IMR-90 (cell line): ENCODE results near the gene ADGRV1. TPM values are rescaled to one million over a fixed set of nuclear protein-coding genes. Genes with fewer than 3 reads are reported as not detected.

Experiments used
- ATAC-seq: fragments of 200-7000 bp; cut with Tn5 transposase; 2 replicates; pipeline ENCODE4 v1.9.1; 2020; ENCODE audit warnings: low read depth, mild to moderate bottlenecking, moderate library complexity
- BruUV-seq: library from RNA; stranded (reverse); fragments of 400-500 nt; replicated peaks from 2 replicates; lab custom pipeline; 2021; lab: Mats Ljungman, UMichigan
- CTCF ChIA-PET: fragments of 300-600 bp; formaldehyde crosslinking; extraction: SDS; loops from one replicate; lab custom pipeline; 2021; ENCODE audit warnings: antibody characterized with exemption; lab: Yijun Ruan, JAX
- POLR2A ChIA-PET: fragments of 300-600 bp; sonication (Branson Sonifier 250); formaldehyde crosslinking; loops from one replicate; lab custom pipeline; 2022; ENCODE audit warnings: antibody characterized with exemption; ENCODE audit not compliant: unreplicated experiment; lab: Charles Lee
- DNase-seq: peaks from one replicate; pipeline ENCODE4 v3.0.0; 2013
- H2AFZ ChIP-seq: replicated peaks from 2 replicates; pipeline ENCODE3; 2013; ENCODE audit warnings: low read length, mild to moderate bottlenecking; ENCODE audit not compliant: poor library complexity
- H2AK5ac ChIP-seq: 2 replicates; pipeline ENCODE4 v1.6.1; 2013; ENCODE audit warnings: low read depth, low read length, inconsistent platforms
- H2AK9ac ChIP-seq: replicated peaks from 2 replicates; pipeline ENCODE3; 2013; ENCODE audit warnings: mild to moderate bottlenecking, low read depth, low read length, moderate library complexity; ENCODE audit not compliant: poor library complexity
- H2BK120ac ChIP-seq: 2 replicates; pipeline ENCODE4 v1.6.1; 2013; ENCODE audit warnings: low read depth, low read length, inconsistent platforms
- H2BK15ac ChIP-seq: 3 replicates; pipeline ENCODE4 v1.6.1; 2013; ENCODE audit warnings: low read depth, low read length, inconsistent platforms
- H2BK20ac ChIP-seq: 2 replicates; pipeline ENCODE4 v1.6.1; 2013; ENCODE audit warnings: low read depth, mild to moderate bottlenecking, inconsistent platforms, low read length, moderate library complexity
- H2BK5ac ChIP-seq: 2 replicates; pipeline ENCODE4 v1.6.1; 2013; ENCODE audit warnings: mild to moderate bottlenecking, low read depth, low read length, inconsistent platforms; ENCODE audit not compliant: poor library complexity, severe bottlenecking
- H3K14ac ChIP-seq: replicated peaks from 2 replicates; pipeline ENCODE4 v1.6.1; 2013; ENCODE audit warnings: low read depth, low read length, inconsistent platforms
- H3K18ac ChIP-seq: 2 replicates; pipeline ENCODE4 v1.6.1; 2013; ENCODE audit warnings: low read depth, low read length, control low read depth
- H3K23ac ChIP-seq: 2 replicates; pipeline ENCODE4 v1.6.1; 2013; ENCODE audit warnings: low read depth, low read length, inconsistent platforms
- H3K27ac ChIP-seq: 2 replicates; pipeline ENCODE4 v1.5.1; 2013; ENCODE audit warnings: mild to moderate bottlenecking, control low read depth, low read length; ENCODE audit not compliant: insufficient read depth
- H3K27me3 ChIP-seq: 2 replicates; pipeline ENCODE4 v1.6.1; 2013; ENCODE audit warnings: low read length; ENCODE audit not compliant: control insufficient read depth, insufficient read depth
- H3K36me3 ChIP-seq: 2 replicates; pipeline ENCODE4 v1.6.1; 2013; ENCODE audit warnings: low read length, mixed read lengths; ENCODE audit not compliant: control insufficient read depth, insufficient read depth
- H3K4ac ChIP-seq: 2 replicates; pipeline ENCODE4 v1.6.1; 2013; ENCODE audit warnings: low read depth, low read length, inconsistent platforms
- H3K4me1 ChIP-seq: 2 replicates; pipeline ENCODE4 v1.6.1; 2013; ENCODE audit warnings: low read length, mixed read lengths; ENCODE audit not compliant: control insufficient read depth, insufficient read depth
- H3K4me2 ChIP-seq: 2 replicates; pipeline ENCODE4 v1.6.1; 2013; ENCODE audit warnings: low read depth, mild to moderate bottlenecking, control low read depth, low read length, moderate library complexity
- H3K4me3 ChIP-seq: 2 replicates; pipeline ENCODE4 v1.5.1; 2013; ENCODE audit warnings: low read depth, mild to moderate bottlenecking, control low read depth, low read length, moderate library complexity; ENCODE audit not compliant: insufficient read depth
- H3K56ac ChIP-seq: 2 replicates; pipeline ENCODE4 v1.6.1; 2013; ENCODE audit warnings: low read length, inconsistent platforms; ENCODE audit not compliant: insufficient read depth; ENCODE audit errors: extremely low read depth
- H3K79me1 ChIP-seq, 2 experiments: 2 replicates each; pipeline ENCODE4 v1.6.1; 2013; ENCODE audit warnings: low read length in 2 of 2, inconsistent platforms in 1 of 2, low read depth in 1 of 2
- H3K9ac ChIP-seq: 2 replicates; pipeline ENCODE4 v1.6.1; 2013; ENCODE audit warnings: low read depth, low read length, control low read depth
- H3K9me1 ChIP-seq: 2 replicates; pipeline ENCODE4 v1.6.1; 2013; ENCODE audit warnings: low read length, inconsistent platforms; ENCODE audit not compliant: insufficient read depth
- H3K9me3 ChIP-seq: 2 replicates; pipeline ENCODE4 v1.6.1; 2013; ENCODE audit warnings: low read length; ENCODE audit not compliant: control insufficient read depth, insufficient read depth
- H4K20me1 ChIP-seq: 2 replicates; pipeline ENCODE4 v1.6.1; 2013; ENCODE audit warnings: low read length, inconsistent platforms; ENCODE audit not compliant: insufficient read depth
- H4K5ac ChIP-seq: 2 replicates; pipeline ENCODE4 v1.6.1; 2013; ENCODE audit warnings: mild to moderate bottlenecking, low read depth, low read length, control low read depth
- H4K8ac ChIP-seq, 2 experiments: 2 replicates each; pipeline ENCODE4 v1.6.1; 2013; ENCODE audit warnings: low read depth in 2 of 2, low read length in 2 of 2, control low read depth in 1 of 2, inconsistent platforms in 1 of 2
- H4K91ac ChIP-seq: 2 replicates; pipeline ENCODE4 v1.6.1; 2013; ENCODE audit warnings: low read depth, low read length, inconsistent platforms; ENCODE audit not compliant: insufficient read depth
- MAZ ChIP-seq: IDR thresholded peaks from 2 replicates; pipeline ENCODE4 v1.6.1; 2012; ENCODE audit warnings: low read depth, mild to moderate bottlenecking, low read length, improper control_type of control experiment, moderate library complexity, borderline replicate concordance
- RFX5 ChIP-seq: IDR thresholded peaks from 2 replicates; pipeline ENCODE4 v1.8.0; 2012; ENCODE audit warnings: low read depth, mild to moderate bottlenecking, low read length, moderate library complexity
- WGBS, 2 experiments: methylation state at CpG; one replicate each; pipeline versions ENCODE4 v1.1.5 to v1.1.7; 2013; ENCODE audit warnings: missing lambda C conversion rate in 2 of 2; ENCODE audit not compliant: insufficient read length in 1 of 2; ENCODE audit errors: extremely low coverage in 2 of 2; 5-methylcytosine and 5-hydroxymethylcytosine counted together
- dilution Hi-C: fragments of 300-500 bp; cut with HindIII; formaldehyde crosslinking; loops from one replicate; pipeline ENCODE4 v1.14.3; 2018; ENCODE audit warnings: low sequenced_read_pairs; ENCODE audit not compliant: unreplicated experiment
- in situ Hi-C: fragments of 300-500 bp; cut with MboI; formaldehyde crosslinking; loops from 3 replicates; pipeline ENCODE4 v1.14.3; 2019; ENCODE audit warnings: low sequenced_read_pairs, inconsistent platforms, mixed read lengths
- intact Hi-C: fragments of 100-400 bp; cut with micrococcal nuclease; formaldehyde crosslinking; loops from 2 replicates; pipeline ENCODE4 v1.10.0; 2022
- polyA plus RNA-seq, 3 experiments: library from polyadenylated mRNA; depleted of rRNA; stranded (reverse); fragments of >200 nt; gene quantifications; 2 replicates each; pipeline ENCODE4 v1.2.3, GENCODE V29; 2012; ENCODE audit warnings: low replicate concordance in 1 of 3
- total RNA-seq: library from RNA; depleted of rRNA; stranded (reverse); fragments of >200 nt; gene quantifications from 2 replicates; pipeline ENCODE4 v1.2.3, GENCODE V29; 2012
- TF ChIP-seq, protein P1 (sequence below): conservative IDR thresholded peaks from 2 replicates; pipeline ENCODE4 v1.5.1; 2012; ENCODE audit warnings: mild to moderate bottlenecking, low read depth, low read length, improper control_type of control experiment

ADGRV1 gene
- total and polyA plus RNA-seq, 2 of the 4 experiments (the other 2 are of a cell fraction) = under 0.01 TPM; not detected in 1

DNA sequence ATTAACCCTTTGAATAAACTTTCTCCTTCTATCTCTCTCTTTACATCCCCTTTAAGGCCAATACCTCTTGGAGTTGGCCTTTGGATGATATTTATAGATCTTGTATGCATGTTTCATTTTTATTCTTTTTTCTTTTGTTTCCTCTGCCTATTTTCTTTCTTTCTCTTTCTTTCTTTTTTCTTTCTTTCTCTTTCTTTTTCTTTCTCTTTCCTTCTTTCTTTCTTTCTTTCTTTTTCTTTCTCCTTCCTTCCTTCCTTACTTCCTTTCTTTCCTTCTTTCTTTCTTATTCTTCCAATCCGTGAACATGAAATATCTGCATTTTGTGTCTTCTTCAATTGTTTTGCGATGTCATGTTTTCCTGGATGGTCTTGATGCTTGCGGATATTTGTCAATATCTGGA is 276.1 kb downstream of the ADGRV1 start:
- no peaks in the 10 kb centered on the region for H3K9me3 ChIP-seq
- no peaks in the 10 kb centered on the region for H3K36me3 ChIP-seq
- H3K27ac ChIP-seq = no peak overlapping the region
- H4K8ac ChIP-seq = no peak overlapping the region
- TF ChIP-seq RFX5 = no peak
- TF ChIP-seq, protein P1, sequence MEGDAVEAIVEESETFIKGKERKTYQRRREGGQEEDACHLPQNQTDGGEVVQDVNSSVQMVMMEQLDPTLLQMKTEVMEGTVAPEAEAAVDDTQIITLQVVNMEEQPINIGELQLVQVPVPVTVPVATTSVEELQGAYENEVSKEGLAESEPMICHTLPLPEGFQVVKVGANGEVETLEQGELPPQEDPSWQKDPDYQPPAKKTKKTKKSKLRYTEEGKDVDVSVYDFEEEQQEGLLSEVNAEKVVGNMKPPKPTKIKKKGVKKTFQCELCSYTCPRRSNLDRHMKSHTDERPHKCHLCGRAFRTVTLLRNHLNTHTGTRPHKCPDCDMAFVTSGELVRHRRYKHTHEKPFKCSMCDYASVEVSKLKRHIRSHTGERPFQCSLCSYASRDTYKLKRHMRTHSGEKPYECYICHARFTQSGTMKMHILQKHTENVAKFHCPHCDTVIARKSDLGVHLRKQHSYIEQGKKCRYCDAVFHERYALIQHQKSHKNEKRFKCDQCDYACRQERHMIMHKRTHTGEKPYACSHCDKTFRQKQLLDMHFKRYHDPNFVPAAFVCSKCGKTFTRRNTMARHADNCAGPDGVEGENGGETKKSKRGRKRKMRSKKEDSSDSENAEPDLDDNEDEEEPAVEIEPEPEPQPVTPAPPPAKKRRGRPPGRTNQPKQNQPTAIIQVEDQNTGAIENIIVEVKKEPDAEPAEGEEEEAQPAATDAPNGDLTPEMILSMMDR = no peak
- TF ChIP-seq MAZ = no peak
- no peaks in the 10 kb centered on the region for H4K20me1 ChIP-seq
- ChIA-PET POLR2A (no interaction called here), CTCF (no interaction called here)
- H3K14ac ChIP-seq = no peak overlapping the region
- no peaks in the 10 kb centered on the region for H3K9me1 ChIP-seq
- ATAC-seq (no peak), DNase-seq (no peak)
- H2BK15ac ChIP-seq = no peak overlapping the region
- H2BK120ac ChIP-seq = no peak overlapping the region
- H3K4me3 ChIP-seq = no peak overlapping the region
- H2AK5ac ChIP-seq = no peak overlapping the region
- no peak overlapping the region for H2BK5ac ChIP-seq
- in situ Hi-C loops = no loop called here
- BruUV-seq = no TSS peak
- H2AFZ ChIP-seq = no peak overlapping the region
- H2BK20ac ChIP-seq = no peak overlapping the region
- H4K91ac ChIP-seq = no peak overlapping the region
- no peak overlapping the region for H2AK9ac ChIP-seq
- dilution Hi-C loops = no loop called here
- no peak overlapping the region for H3K23ac ChIP-seq
- intact Hi-C loops = no loop called here
- no peak overlapping the region for H3K9ac ChIP-seq
- no peak overlapping the region for H3K56ac ChIP-seq
- no peak overlapping the region for H3K4me2 ChIP-seq
- no peaks in the 10 kb centered on the region for H3K27me3 ChIP-seq
- H3K79me1 ChIP-seq = no peaks in the 10 kb centered on the region
- H3K18ac ChIP-seq = no peak overlapping the region
- H3K4me1 ChIP-seq = no peaks in the 10 kb centered on the region
- WGBS, 2 experiments = 78% methylated on average over 1 of the region's 3 CpGs; no CpG with 5 or more reads in 1 of the 2 experiments
- no peak overlapping the region for H4K5ac ChIP-seq
- H3K4ac ChIP-seq = no peak overlapping the region
